ENCODE data around the gene KEL.

GRCh38 chr7:142932386-142933091 is 29.6 kb downstream of the KEL start:
- TF ChIP-seq, protein P1, sequence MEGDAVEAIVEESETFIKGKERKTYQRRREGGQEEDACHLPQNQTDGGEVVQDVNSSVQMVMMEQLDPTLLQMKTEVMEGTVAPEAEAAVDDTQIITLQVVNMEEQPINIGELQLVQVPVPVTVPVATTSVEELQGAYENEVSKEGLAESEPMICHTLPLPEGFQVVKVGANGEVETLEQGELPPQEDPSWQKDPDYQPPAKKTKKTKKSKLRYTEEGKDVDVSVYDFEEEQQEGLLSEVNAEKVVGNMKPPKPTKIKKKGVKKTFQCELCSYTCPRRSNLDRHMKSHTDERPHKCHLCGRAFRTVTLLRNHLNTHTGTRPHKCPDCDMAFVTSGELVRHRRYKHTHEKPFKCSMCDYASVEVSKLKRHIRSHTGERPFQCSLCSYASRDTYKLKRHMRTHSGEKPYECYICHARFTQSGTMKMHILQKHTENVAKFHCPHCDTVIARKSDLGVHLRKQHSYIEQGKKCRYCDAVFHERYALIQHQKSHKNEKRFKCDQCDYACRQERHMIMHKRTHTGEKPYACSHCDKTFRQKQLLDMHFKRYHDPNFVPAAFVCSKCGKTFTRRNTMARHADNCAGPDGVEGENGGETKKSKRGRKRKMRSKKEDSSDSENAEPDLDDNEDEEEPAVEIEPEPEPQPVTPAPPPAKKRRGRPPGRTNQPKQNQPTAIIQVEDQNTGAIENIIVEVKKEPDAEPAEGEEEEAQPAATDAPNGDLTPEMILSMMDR (IDR thresholded peaks at IDR 0.05; ENCODE audit: extremely low read depth in 1 of 2, insufficient read depth in 1 of 2, low read depth in 1 of 2, low read length in 2 of 2), result no peak
- TF ChIP-seq POLR2AphosphoS5 (IDR thresholded peaks at IDR 0.05; ENCODE audit: insufficient read depth, low read depth, low read length), result no peak
- no peak for TF ChIP-seq EZH2 (IDR thresholded peaks at IDR 0.05; ENCODE audit: borderline replicate concordance, low read depth, low read length, severe bottlenecking)
- no peak for TF ChIP-seq POLR2A (IDR thresholded peaks at IDR 0.05; ENCODE audit: low read depth, low read length)
- no peak for TF ChIP-seq MAX (IDR thresholded peaks at IDR 0.05; ENCODE audit: insufficient read depth, insufficient read length)
- no peak for TF ChIP-seq MYC (IDR thresholded peaks at IDR 0.05; ENCODE audit: low read depth, low read length)
- no peak for TF ChIP-seq JUN (IDR thresholded peaks at IDR 0.05; ENCODE audit: borderline replicate concordance, insufficient read depth, insufficient read length, low read depth)
- TF ChIP-seq GATA2 (IDR thresholded peaks at IDR 0.05; ENCODE audit: insufficient read depth, insufficient read length, low read depth, low read length), result no peak
